ENCODE results near the gene RNASE9.

DNA sequence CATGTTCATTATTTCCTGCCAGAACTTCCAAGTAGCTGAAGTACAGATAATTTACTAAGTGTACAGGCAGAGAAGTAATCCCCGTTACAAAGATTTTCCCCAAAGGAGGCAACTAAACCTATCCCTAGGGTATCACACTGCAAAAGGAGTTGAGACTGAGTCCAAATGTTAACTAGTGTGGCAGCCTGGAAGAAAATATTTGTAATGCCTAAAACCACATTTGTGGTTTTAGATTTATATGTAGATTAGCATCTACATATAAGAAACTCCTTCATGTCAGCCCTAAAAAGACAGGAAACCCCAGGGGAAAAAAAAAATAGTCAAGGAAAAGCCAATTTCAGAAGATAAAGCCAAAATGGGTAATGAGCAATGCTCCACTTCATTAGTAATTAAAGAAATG is 31.7 kb upstream of the RNASE9 start:
- TF ChIP-seq, protein P1, sequence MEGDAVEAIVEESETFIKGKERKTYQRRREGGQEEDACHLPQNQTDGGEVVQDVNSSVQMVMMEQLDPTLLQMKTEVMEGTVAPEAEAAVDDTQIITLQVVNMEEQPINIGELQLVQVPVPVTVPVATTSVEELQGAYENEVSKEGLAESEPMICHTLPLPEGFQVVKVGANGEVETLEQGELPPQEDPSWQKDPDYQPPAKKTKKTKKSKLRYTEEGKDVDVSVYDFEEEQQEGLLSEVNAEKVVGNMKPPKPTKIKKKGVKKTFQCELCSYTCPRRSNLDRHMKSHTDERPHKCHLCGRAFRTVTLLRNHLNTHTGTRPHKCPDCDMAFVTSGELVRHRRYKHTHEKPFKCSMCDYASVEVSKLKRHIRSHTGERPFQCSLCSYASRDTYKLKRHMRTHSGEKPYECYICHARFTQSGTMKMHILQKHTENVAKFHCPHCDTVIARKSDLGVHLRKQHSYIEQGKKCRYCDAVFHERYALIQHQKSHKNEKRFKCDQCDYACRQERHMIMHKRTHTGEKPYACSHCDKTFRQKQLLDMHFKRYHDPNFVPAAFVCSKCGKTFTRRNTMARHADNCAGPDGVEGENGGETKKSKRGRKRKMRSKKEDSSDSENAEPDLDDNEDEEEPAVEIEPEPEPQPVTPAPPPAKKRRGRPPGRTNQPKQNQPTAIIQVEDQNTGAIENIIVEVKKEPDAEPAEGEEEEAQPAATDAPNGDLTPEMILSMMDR (IDR thresholded peaks at IDR 0.05), result no peak
- no peak for TF ChIP-seq POLR2A (IDR thresholded peaks at IDR 0.05)

Data from body of pancreas (tissue), 4 donors.